HEK293 (cell line): Measurements from ENCODE around the gene ARHGAP42.

Experiments
- CTCF ChIA-PET: fragments of 350-600 bp; formaldehyde crosslinking; extraction: SDS; loops from one replicate; lab custom pipeline; 2021; ENCODE audit warnings: antibody characterized with exemption; lab: Yijun Ruan, JAX
- POLR2A ChIA-PET: fragments of 300-600 bp; formaldehyde crosslinking; extraction: SDS; loops from one replicate; lab custom pipeline; 2020; ENCODE audit warnings: antibody characterized with exemption, inconsistent platforms; lab: Yijun Ruan, JAX
- H3K27ac ChIP-seq: fragments of 200-500 bp; sonication (Bioruptor generic); 2 replicates; pipeline ENCODE4 v1.5.1; 2014; ENCODE audit warnings: low read depth, low read length, control low read depth, inconsistent platforms; ENCODE audit errors: extremely low read depth
- H3K36me3 ChIP-seq, 2 experiments: fragments of 200-500 bp in 1 of 2; sonication (Bioruptor generic) in 1 of 2; 1 replicate in 1 of 2; 2 replicates in 1 of 2; pipeline ENCODE4 v1.5.1; 2014 to 2017; ENCODE audit warnings: inconsistent platforms in 2 of 2, low read length in 2 of 2; ENCODE audit not compliant: control insufficient read depth in 2 of 2, insufficient read depth in 1 of 2
- H3K4me1 ChIP-seq: fragments of 200-500 bp; sonication (Bioruptor generic); 2 replicates; pipeline ENCODE4 v1.5.1; 2014; ENCODE audit warnings: mild to moderate bottlenecking, low read length, inconsistent platforms; ENCODE audit not compliant: control insufficient read depth, insufficient read depth
- H3K4me3 ChIP-seq: 2 replicates; pipeline ENCODE4 v1.5.1; 2011; ENCODE audit warnings: low read depth, mild to moderate bottlenecking, control low read depth, low read length, moderate library complexity
- H3K9me3 ChIP-seq: fragments of 200-500 bp; sonication (Bioruptor generic); 2 replicates; pipeline ENCODE4 v1.5.1; 2014; ENCODE audit warnings: low read depth, low read length, inconsistent platforms; ENCODE audit not compliant: control insufficient read depth, insufficient read depth
- GLI4 ChIP-seq: fragments of 450-650 bp; formaldehyde crosslinking; IDR thresholded peaks from 2 replicates; pipeline ENCODE4 v1.5.1; 2016; ENCODE audit warnings: missing biosample characterization, missing genetic modification characterization
- HIC1 ChIP-seq: fragments of 450-650 bp; formaldehyde crosslinking; IDR thresholded peaks from 2 replicates; pipeline ENCODE4 v1.5.1; 2016; ENCODE audit warnings: missing biosample characterization, missing genetic modification characterization
- MZF1 ChIP-seq: fragments of 450-650 bp; formaldehyde crosslinking; IDR thresholded peaks from 2 replicates; pipeline ENCODE4 v1.5.1; 2017; ENCODE audit warnings: missing biosample characterization, missing genetic modification characterization, borderline replicate concordance
- TCF7L2 ChIP-seq: IDR thresholded peaks from 2 replicates; pipeline ENCODE4 v1.6.1; 2011; ENCODE audit warnings: low read depth, mild to moderate bottlenecking, inconsistent platforms, low read length, moderate library complexity, borderline replicate concordance
- TRIM28 ChIP-seq: IDR thresholded peaks from 2 replicates; pipeline ENCODE4 v1.6.1; 2011; ENCODE audit warnings: low read length, control low read depth, borderline replicate concordance
- WT1 ChIP-seq: fragments of 450-650 bp; formaldehyde crosslinking; IDR thresholded peaks from 2 replicates; pipeline ENCODE4 v1.5.1; 2016; ENCODE audit warnings: missing biosample characterization, missing genetic modification characterization
- ZFP3 ChIP-seq: fragments of 450-650 bp; formaldehyde crosslinking; IDR thresholded peaks from 2 replicates; pipeline ENCODE4 v1.5.1; 2016; ENCODE audit warnings: low read depth, missing biosample characterization, missing genetic modification characterization
- ZNF10 ChIP-seq: fragments of 450-650 bp; formaldehyde crosslinking; IDR thresholded peaks from 2 replicates; pipeline ENCODE4 v1.5.1; 2017; ENCODE audit warnings: missing biosample characterization, missing genetic modification characterization
- ZNF112 ChIP-seq: fragments of 450-650 bp; formaldehyde crosslinking; IDR thresholded peaks from 2 replicates; pipeline ENCODE4 v1.5.0; 2017; ENCODE audit warnings: missing biosample characterization, missing genetic modification characterization
- ZNF114 ChIP-seq: fragments of 450-650 bp; formaldehyde crosslinking; IDR thresholded peaks from 2 replicates; pipeline ENCODE4 v1.5.0; 2017; ENCODE audit warnings: missing biosample characterization, missing genetic modification characterization
- ZNF211 ChIP-seq: fragments of 450-650 bp; formaldehyde crosslinking; IDR thresholded peaks from 2 replicates; pipeline ENCODE4 v1.5.1; 2016; ENCODE audit warnings: low read depth, missing biosample characterization, missing genetic modification characterization
- ZNF391 ChIP-seq: fragments of 450-650 bp; formaldehyde crosslinking; IDR thresholded peaks from 2 replicates; pipeline ENCODE4 v1.5.1; 2016; ENCODE audit warnings: low read depth, missing biosample characterization, missing genetic modification characterization, borderline replicate concordance
- ZNF398 ChIP-seq: fragments of 450-650 bp; formaldehyde crosslinking; IDR thresholded peaks from 2 replicates; pipeline ENCODE4 v1.5.1; 2017; ENCODE audit warnings: missing biosample characterization, missing genetic modification characterization
- ZNF518A ChIP-seq: fragments of 450-650 bp; formaldehyde crosslinking; conservative IDR thresholded peaks from 2 replicates; pipeline ENCODE4 v1.5.1; 2016; ENCODE audit warnings: low read depth, missing biosample characterization, missing genetic modification characterization
- ZNF629 ChIP-seq: fragments of 450-650 bp; formaldehyde crosslinking; IDR thresholded peaks from 2 replicates; pipeline ENCODE4 v1.5.1; 2017; ENCODE audit warnings: missing biosample characterization, missing genetic modification characterization
- ZNF776 ChIP-seq: fragments of 450-650 bp; formaldehyde crosslinking; IDR thresholded peaks from 2 replicates; pipeline ENCODE4 v1.5.0; 2017; ENCODE audit warnings: missing biosample characterization, missing genetic modification characterization, borderline replicate concordance
- ZNF843 ChIP-seq: fragments of 450-650 bp; formaldehyde crosslinking; IDR thresholded peaks from 2 replicates; pipeline ENCODE4 v1.5.1; 2016; ENCODE audit warnings: missing biosample characterization, missing genetic modification characterization

Gene ARHGAP42

GRCh38 chr11:100910808-100911207, 223.7 kb downstream of the ARHGAP42 start:
- Histone ChIP-seq H3K4me1 (no peaks in the 10 kb centered on the region), H3K9me3 (no peaks in the 10 kb centered on the region), H3K4me3 (no peak overlapping the region), H3K36me3 (no peaks in the 10 kb centered on the region), H3K27ac (no peak overlapping the region)
- ChIA-PET CTCF (interaction anchor here (0.7 kb wide), 1 partner anchor 45 kb away, joined by 3 read pairs; no protein-coding TSS in a partner anchor), POLR2A (no interaction called here)
- TF ChIP-seq TRIM28 (no peak), ZFP3 (tag by site-specific recombination) (no peak), ZNF10 (tag by site-specific recombination) (no peak), ZNF776 (tag by site-specific recombination) (no peak)

GRCh38 chr11:100914415-100915110, 227.5 kb downstream of the ARHGAP42 start:
- CTCF ChIA-PET: interaction anchor here (0.7 kb wide), 1 partner anchor 253 kb away, joined by 3 read pairs; no protein-coding TSS in a partner anchor

More at GRCh38 chr11:100914415-100915110, 227.5 kb downstream of the ARHGAP42 start:
- no peaks in the 10 kb centered on the region for H3K9me3 ChIP-seq
- TF ChIP-seq GLI4 (tag by site-specific recombination): no peak
- no peak for TF ChIP-seq HIC1 (tag by site-specific recombination)
- TF ChIP-seq TCF7L2: no peak
- TF ChIP-seq MZF1: no peak
- no peak for TF ChIP-seq WT1 (tag by site-specific recombination)
- TF ChIP-seq ZNF211 (tag by site-specific recombination): no peak
- TF ChIP-seq ZNF391: no peak
- TF ChIP-seq ZNF518A (tag by site-specific recombination): no peak
- TF ChIP-seq ZNF114 (tag by site-specific recombination): no peak
- no peak for TF ChIP-seq ZNF398 (tag by site-specific recombination)
- TF ChIP-seq ZNF112: no peak
- no peak for TF ChIP-seq ZNF843 (tag by site-specific recombination)
- no peak for TF ChIP-seq ZNF629
- TF ChIP-seq, all 188 proteins: peak for 0
- Histone ChIP-seq H3K4me1 (peaks cover 6% of the 10 kb centered on the region; the same call in 1 of the 2 replicates), H3K36me3 (no peaks in the 10 kb centered on the region), H3K27ac (no peak overlapping the region), H3K4me3 (no peak overlapping the region)
- POLR2A ChIA-PET: no interaction called here
